Lung (tissue), 12 donors: ENCODE results near the gene CHSY1. TPM values are rescaled to one million over a fixed set of nuclear protein-coding genes. Genes with fewer than 3 reads are reported as not detected.

Experiments used
- ATAC-seq: fragments of 200-7000 bp; cut with Tn5 transposase; one replicate; pipeline ENCODE4 v1.9.1; 2020; ENCODE audit warnings: moderate number of reproducible peaks; ENCODE audit not compliant: insufficient read depth, low FRiP score
- DNase-seq, 3 donors: peaks; one replicate each; pipeline ENCODE4 v3.0.0-alpha.2; 2013 to 2017
- H3K27ac ChIP-seq, 2 donors: one replicate each; pipeline ENCODE4 v1.5.1; 2013; ENCODE audit warnings: mild to moderate bottlenecking in 2 of 2, moderate library complexity in 2 of 2, control low read depth in 1 of 2, inconsistent platforms in 1 of 2, low read depth in 1 of 2, low read length in 1 of 2
- H3K27me3 ChIP-seq, 3 donors: one replicate each; pipeline ENCODE4 v1.5.1; 2013; ENCODE audit warnings: low read length in 2 of 3; ENCODE audit not compliant: control insufficient read depth in 3 of 3, insufficient read depth in 3 of 3
- H3K36me3 ChIP-seq, 4 donors: one replicate each; pipeline ENCODE4 v1.5.1; 2013; ENCODE audit warnings: low read length in 4 of 4, mild to moderate bottlenecking in 1 of 4, moderate library complexity in 1 of 4; ENCODE audit not compliant: control insufficient read depth in 4 of 4, insufficient read depth in 4 of 4
- H3K4me1 ChIP-seq, 5 donors: one replicate each; pipeline ENCODE4 v1.5.1; 2013; ENCODE audit warnings: low read length in 5 of 5, mild to moderate bottlenecking in 2 of 5, moderate library complexity in 1 of 5; ENCODE audit not compliant: control insufficient read depth in 5 of 5, insufficient read depth in 5 of 5
- H3K4me3 ChIP-seq: one replicate; pipeline ENCODE4 v1.5.1; 2013; ENCODE audit warnings: mild to moderate bottlenecking, control low read depth, moderate library complexity
- H3K9ac ChIP-seq, 2 donors: one replicate each; pipeline ENCODE4 v1.5.1; 2013; ENCODE audit warnings: low read length in 2 of 2, control low read depth in 1 of 2; ENCODE audit not compliant: insufficient read depth in 1 of 2
- H3K9me3 ChIP-seq, 4 donors: one replicate each; pipeline ENCODE4 v1.5.1; 2013; ENCODE audit warnings: low read length in 3 of 4, mild to moderate bottlenecking in 1 of 4, moderate library complexity in 1 of 4; ENCODE audit not compliant: control insufficient read depth in 4 of 4, insufficient read depth in 3 of 4
- CTCF ChIP-seq: IDR thresholded peaks from 2 replicates; pipeline ENCODE4 v1.5.1; 2012; ENCODE audit warnings: mild to moderate bottlenecking; ENCODE audit errors: control extremely low read depth, extremely low read depth
- WGBS, 2 donors: extraction: QIAGEN DNeasy Blood & Tissue Kit; methylation state at CpG; one replicate each; pipeline ENCODE4 v1.1.7; 2013; 5-methylcytosine and 5-hydroxymethylcytosine counted together
- polyA plus RNA-seq, 2 donors: library from polyadenylated mRNA; stranded (reverse); fragments of 200-250 nt; gene quantifications; one replicate each; pipeline ENCODE4 v1.2.1, GENCODE V29; 2013
- total RNA-seq, 2 donors: library from RNA; depleted of rRNA in 1 of 2; stranded (reverse); fragments of >200 nt in 1 of 2; gene quantifications; one replicate each; pipeline ENCODE4 v1.2.1, GENCODE V29; 2014 to 2021
- donor health status: control.
- donor health status: control.
- donor health status: Bipolar disorder and iron deficiency.
- donor health status: healthy.
- donor health status: DM: yes; HTN: yes; CAD: no.

The CHSY1 gene
- total and polyA plus RNA-seq, 4 donors = 11.8 to 52.2 (median 30.4) TPM

GRCh38 chr15:101180620-101181307, 71.1 kb downstream of the CHSY1 start:
- DNase-seq = no peak
- no peaks in the 10 kb centered on the region for H3K27me3 ChIP-seq
- no peak for TF ChIP-seq CTCF
- H3K36me3 ChIP-seq = peaks cover 6 to 27% (median 14%) of the 10 kb centered on the region in 4 donors
- H3K9me3 ChIP-seq = no peaks in the 10 kb centered on the region
- no peak overlapping the region for H3K9ac ChIP-seq
- ATAC-seq = peak; percentile 2
- 83 to 85% methylated on average over 13 of the region's 13 CpGs for WGBS, 2 donors
- H3K27ac ChIP-seq = peak overlapping the region in 1 of 2 donors; percentile 16
- H3K4me1 ChIP-seq = peaks cover 12 to 37% (median 18%) of the 10 kb centered on the region in 5 donors
- H3K4me3 ChIP-seq = no peak overlapping the region

GRCh38 chr15:101179341-101180153, 72.3 kb downstream of the CHSY1 start:
- Histone ChIP-seq H3K27me3 (no peaks in the 10 kb centered on the region), H3K9ac (no peak overlapping the region), H3K4me1 (peaks cover 9 to 25% (median 13%) of the 10 kb centered on the region in 5 donors), H3K4me3 (no peak overlapping the region), H3K36me3 (peaks cover 6 to 31% (median 16%) of the 10 kb centered on the region in 4 donors), H3K27ac (peak overlapping the region in 1 of 2 donors; percentile 40), H3K9me3 (no peaks in the 10 kb centered on the region)
- no peak for TF ChIP-seq CTCF
- no peak for ATAC-seq
- WGBS, 2 donors = 84 to 89% methylated on average over 21 of the region's 21 CpGs
- no peak for DNase-seq

DNA sequence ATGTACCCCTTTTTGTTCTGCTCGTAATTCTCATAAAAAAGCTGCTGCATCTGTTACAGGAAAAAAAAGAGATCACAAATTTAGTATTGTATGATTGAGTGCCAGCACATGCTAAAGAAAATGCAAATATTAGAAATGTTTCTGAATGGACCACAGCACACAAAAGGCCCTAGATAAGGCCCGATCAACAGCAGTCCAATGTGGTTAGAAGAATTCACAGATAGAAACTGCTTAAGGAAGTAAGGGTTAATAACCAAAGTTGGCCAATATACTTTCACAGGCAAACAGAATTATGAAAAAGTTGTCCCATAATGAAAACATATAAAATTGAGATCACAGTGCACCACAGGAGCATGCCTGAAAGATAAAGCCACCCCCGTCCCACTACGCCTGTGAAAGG, 72.9 kb downstream of the CHSY1 start:
- no peak overlapping the region for H3K9ac ChIP-seq

More for the DNA sequence above, 72.9 kb downstream of the CHSY1 start:
- no peak for ATAC-seq
- TF ChIP-seq CTCF = no peak
- H3K4me3 ChIP-seq = no peak overlapping the region
- H3K36me3 ChIP-seq = peaks cover 7 to 34% (median 16%) of the 10 kb centered on the region in 4 donors
- peak overlapping the region in 1 of 2 donors; percentile 40 for H3K27ac ChIP-seq
- no peaks in the 10 kb centered on the region for H3K27me3 ChIP-seq
- DNase-seq = no peak
- no peaks in the 10 kb centered on the region for H3K9me3 ChIP-seq
- peaks cover 6 to 20% (median 14%) of the 10 kb centered on the region in 5 donors for H3K4me1 ChIP-seq
- 92 to 95% methylated on average over 4 of the region's 4 CpGs for WGBS, 2 donors
